GM21515 (cell line): ENCODE data around the gene BRCA1.
"Not testable (repeated sequence)": the region's sequence is repeated elsewhere in the genome, so short reads cannot be mapped to it uniquely, and the experiment has no call there.

Source experiments
- ATAC-seq: cut with Tn5 transposase; IDR thresholded peaks from one replicate; pipeline ENCODE4 v1.9.1; 2021; ENCODE audit not compliant: unreplicated experiment

BRCA1 gene

DNA sequence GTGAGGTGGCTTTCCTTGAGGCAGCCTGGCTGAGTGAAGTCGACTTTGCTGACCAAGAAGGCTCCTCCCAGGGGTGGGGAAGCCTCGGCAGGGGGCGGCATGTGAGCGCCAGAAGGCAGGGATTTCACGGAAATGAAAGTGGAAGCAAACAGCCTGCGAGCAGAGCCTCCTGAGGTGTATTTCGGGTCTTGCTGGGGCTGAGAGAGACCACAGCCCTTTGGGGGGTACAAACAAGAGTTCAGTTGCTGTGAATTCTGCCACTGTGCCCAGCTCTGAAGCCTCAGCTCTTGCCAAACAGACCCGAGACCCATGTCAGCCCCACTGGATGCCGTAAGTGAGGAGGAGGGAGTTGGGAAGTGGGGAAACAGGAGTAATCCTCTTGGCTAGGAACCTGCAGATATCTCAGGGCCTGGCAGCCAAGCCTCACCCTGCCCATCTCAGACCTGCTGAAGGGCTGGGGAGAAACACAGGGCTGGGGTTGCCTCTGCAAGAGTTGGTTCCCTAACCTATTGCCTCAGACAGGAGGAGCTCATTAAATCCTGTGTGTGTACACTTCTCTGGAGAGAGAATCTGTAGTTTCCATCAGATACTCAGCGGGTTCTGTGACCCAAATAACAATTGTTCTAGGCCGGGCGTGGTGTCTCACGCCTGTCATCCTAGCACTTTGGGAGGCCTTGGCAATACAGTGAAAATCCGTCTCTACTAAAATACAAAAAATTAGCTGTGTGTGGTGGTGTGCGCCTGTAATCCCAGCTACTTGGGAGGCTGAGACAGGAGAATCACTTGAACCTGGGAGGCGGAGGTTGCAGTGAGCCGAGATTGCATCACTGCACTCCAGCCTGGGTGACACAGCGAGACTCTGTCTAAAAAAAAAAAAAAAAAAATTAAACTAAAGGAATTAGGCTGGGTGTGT is 118.3 kb downstream of the BRCA1 start, which contains the start of gene IFI35:
TSS of gene IFI35 (plus strand) at position 146 of the 913 bp plus-strand sequence. CDS start at position 310, 164 bp downstream.
- peak; percentile 70 for ATAC-seq

DNA sequence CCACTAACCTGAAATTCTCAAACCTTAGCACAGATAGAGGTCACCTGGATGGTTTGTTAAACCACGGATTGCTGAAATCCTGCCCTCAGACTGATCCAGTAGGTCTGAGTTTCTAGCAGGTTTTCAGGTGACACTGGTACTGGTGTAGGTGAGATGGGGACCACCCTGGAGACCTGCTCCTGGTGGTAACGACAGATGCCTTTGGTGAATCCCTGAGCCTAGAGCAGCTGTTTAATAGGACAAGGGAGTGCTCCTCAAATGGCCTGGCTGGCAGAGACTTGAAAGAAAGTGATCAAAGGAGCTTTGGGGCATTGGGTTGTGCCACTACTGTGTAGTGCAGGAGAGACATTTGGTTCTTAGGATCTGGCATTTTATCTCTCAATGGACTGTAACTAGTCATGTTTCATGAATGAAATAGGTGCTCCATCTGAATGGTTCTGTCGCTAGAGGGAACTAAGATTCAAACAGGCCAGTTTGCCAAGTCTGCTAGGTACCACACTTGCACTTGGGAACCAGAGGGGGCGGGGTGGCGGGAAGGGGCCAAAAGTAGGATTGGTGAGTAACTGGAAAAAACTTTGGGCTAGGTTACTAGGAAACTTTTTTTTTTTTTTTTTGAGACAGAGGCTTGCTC is 121.5 kb downstream of the BRCA1 start:
- no peak for ATAC-seq

DNA sequence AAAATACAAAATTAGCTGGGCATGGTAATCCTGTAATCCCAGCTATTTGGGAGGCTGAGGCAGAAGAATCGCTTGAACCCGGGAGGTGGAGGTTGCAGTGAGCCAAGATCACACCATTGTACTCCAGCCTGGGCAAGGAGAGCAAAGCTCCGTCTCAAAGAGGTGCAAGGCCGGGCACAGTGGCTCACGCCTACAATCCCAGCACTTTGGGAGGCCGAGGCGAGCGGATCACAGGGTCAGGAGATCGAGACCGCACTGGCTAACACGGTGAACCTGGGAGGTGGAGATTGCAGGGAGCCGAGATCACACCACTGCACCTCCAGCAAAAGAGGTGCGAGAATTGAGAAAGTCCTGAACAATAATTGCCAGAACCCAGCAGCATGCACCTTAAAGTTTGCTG is 124.3 kb downstream of the BRCA1 start:
- not testable (repeated sequence) for ATAC-seq

DNA sequence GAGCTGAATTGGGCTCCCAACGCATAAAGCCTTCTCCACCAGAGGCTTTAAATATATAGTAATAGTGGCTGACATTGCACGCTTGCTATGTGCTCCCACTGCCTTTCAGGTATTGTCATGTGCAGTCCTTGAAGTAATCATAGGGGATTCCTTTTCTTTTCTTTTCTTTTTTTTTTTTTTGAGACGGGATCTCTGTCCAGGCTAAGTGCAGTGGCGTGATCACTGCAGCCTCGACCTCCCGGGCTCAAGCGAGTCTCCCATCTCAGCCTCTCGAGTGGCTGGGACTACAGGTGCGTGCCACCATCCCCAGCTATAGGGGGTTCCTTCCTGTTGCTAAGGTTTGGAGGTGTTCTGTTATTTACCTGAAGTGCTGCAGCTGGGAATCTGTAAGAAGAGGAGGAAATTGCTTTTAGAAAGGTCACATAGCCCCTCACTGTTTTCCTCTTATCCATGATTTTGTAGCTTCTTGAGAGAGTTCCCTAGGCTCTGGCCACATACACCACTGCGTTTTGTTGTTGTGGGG is 126.1 kb downstream of the BRCA1 start:
- no peak for ATAC-seq

DNA sequence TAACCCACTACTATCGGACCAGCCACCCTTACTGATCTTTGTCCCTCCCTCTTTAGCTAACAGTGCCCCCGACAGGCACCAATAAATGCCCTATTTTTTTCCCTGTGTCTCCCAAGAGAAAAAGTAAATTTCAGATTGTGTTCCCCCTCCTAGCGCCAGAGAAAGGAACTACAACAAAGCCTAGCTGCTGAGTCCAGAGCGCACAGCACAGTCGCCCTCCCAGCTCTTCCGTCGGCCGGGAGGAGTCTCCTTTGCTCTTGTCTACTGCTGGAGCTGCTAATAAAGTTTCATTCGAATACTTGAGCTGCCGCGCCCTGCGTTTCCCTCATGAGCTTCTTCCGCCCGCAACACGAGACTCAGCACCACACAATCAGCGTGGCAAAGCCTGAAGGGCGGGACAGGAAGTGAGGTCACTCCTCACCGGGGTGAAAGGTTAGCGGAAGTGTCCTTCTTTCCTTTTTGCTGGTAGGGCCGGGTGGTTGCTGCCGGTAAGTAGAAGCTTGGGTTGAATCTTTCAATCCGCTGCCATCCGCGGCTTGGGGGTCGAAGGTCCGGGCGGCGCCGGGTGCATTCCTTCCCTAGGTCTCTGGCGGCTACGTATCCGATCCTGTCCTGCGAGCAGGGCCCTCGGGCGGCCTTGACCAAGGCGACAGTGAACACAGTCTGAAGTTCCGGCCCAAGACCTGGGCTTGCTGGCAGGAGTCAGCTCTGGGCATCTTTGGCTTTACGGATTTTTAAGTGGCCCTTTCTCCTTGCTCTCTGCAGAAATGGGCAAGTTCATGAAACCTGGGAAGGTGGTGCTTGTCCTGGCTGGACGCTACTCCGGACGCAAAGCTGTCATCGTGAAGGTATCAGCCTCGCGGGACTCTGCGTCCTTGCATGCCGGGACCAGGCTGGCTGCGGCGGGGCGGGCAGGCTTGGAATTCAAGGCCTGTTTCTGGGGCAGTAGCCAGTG is 126.9 kb downstream of the BRCA1 start, which contains the start of gene RPL27:
TSS of gene RPL27 (plus strand) at position 436 of the 955 bp plus-strand sequence. CDS start at position 768, 332 bp downstream.
- ATAC-seq: peak; percentile 82

DNA sequence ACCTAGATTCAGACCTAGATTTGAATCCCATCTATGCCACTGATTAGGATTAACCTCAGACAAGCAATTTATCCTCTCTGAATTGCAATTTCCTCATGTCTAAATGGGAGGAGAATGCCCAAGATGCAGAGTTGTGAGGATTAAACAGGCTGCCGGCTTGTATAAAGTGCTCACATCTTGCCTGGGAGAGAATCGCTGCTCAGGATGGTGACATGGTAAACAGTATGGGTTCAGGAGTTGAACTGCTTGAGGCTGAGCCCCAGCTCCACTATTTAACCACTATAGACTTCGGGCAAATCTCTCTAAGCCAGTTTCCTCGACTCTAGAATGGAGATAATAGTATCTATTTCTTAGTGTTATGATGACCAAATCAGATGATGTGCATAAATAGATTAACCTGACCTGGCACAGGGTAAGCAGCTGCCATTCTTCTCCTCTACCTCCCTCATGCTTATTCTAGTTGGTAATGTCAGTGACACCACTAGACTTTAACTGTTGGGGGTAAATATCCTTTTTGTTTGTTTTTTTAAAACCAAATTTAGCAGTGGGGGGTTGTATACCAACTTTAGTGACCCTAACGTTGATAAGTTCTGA is 127.7 kb downstream of the BRCA1 start:
- ATAC-seq: no peak
